GM06990 (cell line): ENCODE results near the gene ATG5.

Source experiments
- DNase-seq: peaks from one replicate; pipeline ENCODE4 v3.0.0-alpha.2; 2011; ENCODE audit not compliant: insufficient read length; ENCODE audit errors: extremely low read depth
- H3K27me3 ChIP-seq: replicated peaks from 2 replicates; pipeline ENCODE4 v1.6.0; 2011; ENCODE audit warnings: low read length; ENCODE audit not compliant: control insufficient read depth, insufficient read depth
- H3K36me3 ChIP-seq: 2 replicates; pipeline ENCODE4 v1.5.1; 2011; ENCODE audit warnings: low read length; ENCODE audit not compliant: control insufficient read depth, insufficient read depth
- H3K4me3 ChIP-seq: replicated peaks from 2 replicates; pipeline ENCODE4 v1.5.1; 2011; ENCODE audit warnings: low read depth, mild to moderate bottlenecking, control low read depth, low read length
- CTCF ChIP-seq: IDR thresholded peaks from 2 replicates; pipeline ENCODE4 v1.5.1; 2011; ENCODE audit warnings: low read length, control low read depth, mild to moderate bottlenecking, inconsistent platforms; ENCODE audit not compliant: insufficient read depth, poor library complexity, severe bottlenecking

ATG5 gene

GRCh38 chr6:106258726-106259125 lies 66.8 kb downstream of the ATG5 start:
- Histone ChIP-seq H3K27me3 (no peaks in the 10 kb centered on the region), H3K36me3 (peaks cover 2% of the 10 kb centered on the region; the same call in 1 of the 2 replicates), H3K4me3 (no peak overlapping the region)
- TF ChIP-seq CTCF, result no peak
- DNase-seq, result no peak

GRCh38 chr6:106257195-106257594 lies 68.4 kb downstream of the ATG5 start:
- no peak for DNase-seq

GRCh38 chr6:106256201-106256968 lies 69.2 kb downstream of the ATG5 start:
- H3K27me3 ChIP-seq, result no peaks in the 10 kb centered on the region
- DNase-seq, result no peak
- H3K4me3 ChIP-seq, result no peak overlapping the region
- no peaks in the 10 kb centered on the region for H3K36me3 ChIP-seq
- TF ChIP-seq CTCF, result no peak

More at GRCh38 chr6:106257195-106257594, 68.4 kb downstream of the ATG5 start:
- Histone ChIP-seq H3K27me3 (no peaks in the 10 kb centered on the region), H3K36me3 (no peaks in the 10 kb centered on the region; the same call in 1 of the 2 replicates), H3K4me3 (no peak overlapping the region)
- no peak for TF ChIP-seq CTCF

- TF ChIP-seq CTCF, result no peak
- Histone ChIP-seq H3K4me3 (no peak overlapping the region), H3K27me3 (no peaks in the 10 kb centered on the region), H3K36me3 (no peaks in the 10 kb centered on the region)
- no peak for DNase-seq
Measured at GRCh38 chr6:106255306-106255705, 70.3 kb downstream of the ATG5 start.

GRCh38 chr6:106254636-106255035 lies 70.9 kb downstream of the ATG5 start:
- Histone ChIP-seq H3K4me3 (no peak overlapping the region), H3K36me3 (no peaks in the 10 kb centered on the region), H3K27me3 (no peaks in the 10 kb centered on the region)
- no peak for DNase-seq
- TF ChIP-seq CTCF, result no peak
